ENCODE measurements around the gene ZNF445. TPM values are rescaled to one million over a fixed set of nuclear protein-coding genes. Genes with fewer than 3 reads are reported as not detected.

ZNF445 gene
- total RNA-seq, 1 experiment from 2014 or later = 19.0 TPM

DNA sequence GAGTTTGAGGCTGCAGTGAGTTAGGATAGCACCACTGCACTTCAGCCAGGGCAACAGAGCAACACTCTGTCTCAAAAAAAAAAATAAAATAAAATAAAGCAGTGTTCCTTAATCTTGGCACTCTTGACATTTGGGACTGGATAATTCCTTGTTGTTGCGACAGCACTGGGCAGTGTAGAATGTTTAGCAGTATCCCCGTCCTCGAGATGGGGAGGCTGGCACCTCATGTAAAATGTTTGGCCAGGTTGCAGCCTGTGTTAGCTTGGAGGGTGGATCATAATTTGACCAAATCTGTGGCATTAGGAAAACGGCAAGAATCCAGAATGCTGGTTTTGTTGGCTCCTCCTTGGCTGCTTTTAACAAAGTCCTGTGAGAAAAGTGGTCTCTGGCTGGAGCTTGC, 47.0 kb downstream of the ZNF445 start:
- no peak for DNase-seq
- no peaks in the 10 kb centered on the region for H3K27me3 Mint-ChIP-seq (ENCODE audit: insufficient read depth, unreplicated experiment)
- no TSS peak for BruUV-seq (replicated peaks)
- H3K9me3 Mint-ChIP-seq (ENCODE audit: unreplicated experiment) = no peaks in the 10 kb centered on the region
- ChIA-PET POLR2A (no interaction called here), CTCF (no interaction called here)
- Histone ChIP-seq H3K4me3 (ENCODE audit: low read depth, low read length) (no peak overlapping the region), H3K36me3 (ENCODE audit: control insufficient read depth, insufficient read depth, low read length) (no peaks in the 10 kb centered on the region), H3K4me1 (no peaks in the 10 kb centered on the region), H3K27me3 (replicated peaks; ENCODE audit: control insufficient read depth, insufficient read depth, low read length) (no peaks in the 10 kb centered on the region), H3K9me3 (no peaks in the 10 kb centered on the region)
- H3K4me3 Mint-ChIP-seq (ENCODE audit: unreplicated experiment) = no peak overlapping the region
- H3K4me1 Mint-ChIP-seq (ENCODE audit: low read depth, unreplicated experiment) = no peaks in the 10 kb centered on the region
- intact Hi-C loops (cut with micrococcal nuclease; ENCODE audit: unreplicated experiment) = loop anchor here (5.0 kb wide), 1 partner anchor 423 kb away; no protein-coding TSS in a partner anchor
- TF ChIP-seq, protein P1, sequence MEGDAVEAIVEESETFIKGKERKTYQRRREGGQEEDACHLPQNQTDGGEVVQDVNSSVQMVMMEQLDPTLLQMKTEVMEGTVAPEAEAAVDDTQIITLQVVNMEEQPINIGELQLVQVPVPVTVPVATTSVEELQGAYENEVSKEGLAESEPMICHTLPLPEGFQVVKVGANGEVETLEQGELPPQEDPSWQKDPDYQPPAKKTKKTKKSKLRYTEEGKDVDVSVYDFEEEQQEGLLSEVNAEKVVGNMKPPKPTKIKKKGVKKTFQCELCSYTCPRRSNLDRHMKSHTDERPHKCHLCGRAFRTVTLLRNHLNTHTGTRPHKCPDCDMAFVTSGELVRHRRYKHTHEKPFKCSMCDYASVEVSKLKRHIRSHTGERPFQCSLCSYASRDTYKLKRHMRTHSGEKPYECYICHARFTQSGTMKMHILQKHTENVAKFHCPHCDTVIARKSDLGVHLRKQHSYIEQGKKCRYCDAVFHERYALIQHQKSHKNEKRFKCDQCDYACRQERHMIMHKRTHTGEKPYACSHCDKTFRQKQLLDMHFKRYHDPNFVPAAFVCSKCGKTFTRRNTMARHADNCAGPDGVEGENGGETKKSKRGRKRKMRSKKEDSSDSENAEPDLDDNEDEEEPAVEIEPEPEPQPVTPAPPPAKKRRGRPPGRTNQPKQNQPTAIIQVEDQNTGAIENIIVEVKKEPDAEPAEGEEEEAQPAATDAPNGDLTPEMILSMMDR (IDR thresholded peaks at IDR 0.05; ENCODE audit: insufficient read depth in 1 of 2, low read depth in 1 of 2, low read length in 1 of 2, severe bottlenecking in 1 of 2, unreplicated experiment in 1 of 2) = no peak
- H3K36me3 Mint-ChIP-seq (ENCODE audit: insufficient read depth, unreplicated experiment) = no peaks in the 10 kb centered on the region
- H3K27ac Mint-ChIP-seq (ENCODE audit: unreplicated experiment) = no peak overlapping the region

DNA sequence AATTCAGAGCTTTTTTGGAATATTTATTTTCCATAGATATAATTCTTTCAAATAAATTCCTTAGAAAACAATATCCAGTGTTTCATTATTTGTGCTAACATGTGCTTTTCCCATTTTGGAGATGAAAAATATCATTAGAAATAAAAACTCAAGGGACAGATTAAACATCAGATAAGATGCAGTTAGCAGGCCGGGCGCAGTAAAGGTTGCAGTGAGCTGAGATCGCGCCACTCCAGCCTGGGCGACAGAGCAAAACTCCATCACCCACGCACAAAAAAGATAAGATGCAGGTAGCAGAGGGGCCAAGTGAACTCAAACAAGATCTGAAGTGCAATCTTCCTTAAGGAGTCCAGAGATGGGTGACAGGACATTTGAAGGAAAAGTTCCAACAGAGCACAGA, 48.0 kb downstream of the ZNF445 start:
- Mint-ChIP-seq H3K4me1 (ENCODE audit: low read depth, unreplicated experiment) (no peaks in the 10 kb centered on the region), H3K27ac (ENCODE audit: unreplicated experiment) (no peak overlapping the region), H3K4me3 (ENCODE audit: unreplicated experiment) (no peak overlapping the region), H3K36me3 (ENCODE audit: insufficient read depth, unreplicated experiment) (no peaks in the 10 kb centered on the region), H3K27me3 (ENCODE audit: insufficient read depth, unreplicated experiment) (no peaks in the 10 kb centered on the region), H3K9me3 (ENCODE audit: unreplicated experiment) (no peaks in the 10 kb centered on the region)
- TF ChIP-seq, protein P1 (IDR thresholded peaks at IDR 0.05; ENCODE audit: insufficient read depth in 1 of 2, low read depth in 1 of 2, low read length in 1 of 2, severe bottlenecking in 1 of 2, unreplicated experiment in 1 of 2) = no peak
- CTCF ChIA-PET = no interaction called here
- POLR2A ChIA-PET = no interaction called here
- intact Hi-C loops (cut with micrococcal nuclease; ENCODE audit: unreplicated experiment) = no loop called here
- H3K4me1 ChIP-seq = no peaks in the 10 kb centered on the region
- no peaks in the 10 kb centered on the region for H3K36me3 ChIP-seq (ENCODE audit: control insufficient read depth, insufficient read depth, low read length)
- H3K4me3 ChIP-seq (ENCODE audit: low read depth, low read length) = no peak overlapping the region
- H3K9me3 ChIP-seq = no peaks in the 10 kb centered on the region
- H3K27me3 ChIP-seq (replicated peaks; ENCODE audit: control insufficient read depth, insufficient read depth, low read length) = no peaks in the 10 kb centered on the region
- no TSS peak for BruUV-seq (replicated peaks)
- DNase-seq = no peak

DNA sequence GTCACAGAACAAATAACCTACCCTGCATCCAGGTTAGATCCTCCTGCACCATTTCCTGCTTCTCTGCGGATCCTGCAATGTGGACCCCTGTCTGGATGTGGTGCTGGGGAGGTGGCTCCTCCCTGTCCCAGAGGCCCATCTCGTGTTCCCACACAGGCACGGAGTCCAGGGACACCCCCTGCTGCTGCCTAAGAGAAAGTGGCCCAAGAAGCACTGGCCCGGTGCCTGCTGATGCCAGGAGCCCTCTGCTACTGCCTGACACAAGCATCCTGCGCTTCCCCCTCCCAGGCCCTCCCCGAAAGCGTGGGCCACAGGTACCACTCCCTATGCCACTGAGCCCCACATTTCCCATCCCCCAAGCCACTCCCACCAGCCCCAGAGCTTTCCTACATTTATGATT, 48.6 kb downstream of the ZNF445 start:
- TF ChIP-seq, protein P1 (IDR thresholded peaks at IDR 0.05; ENCODE audit: insufficient read depth in 1 of 2, low read depth in 1 of 2, low read length in 1 of 2, severe bottlenecking in 1 of 2, unreplicated experiment in 1 of 2) = no peak
- no peaks in the 10 kb centered on the region for H3K4me1 Mint-ChIP-seq (ENCODE audit: low read depth, unreplicated experiment)
- intact Hi-C loops (cut with micrococcal nuclease; ENCODE audit: unreplicated experiment) = no loop called here
- no peaks in the 10 kb centered on the region for H3K36me3 Mint-ChIP-seq (ENCODE audit: insufficient read depth, unreplicated experiment)
- no peaks in the 10 kb centered on the region for H3K9me3 Mint-ChIP-seq (ENCODE audit: unreplicated experiment)
- no peak overlapping the region for H3K27ac Mint-ChIP-seq (ENCODE audit: unreplicated experiment)
- no peaks in the 10 kb centered on the region for H3K27me3 Mint-ChIP-seq (ENCODE audit: insufficient read depth, unreplicated experiment)
- POLR2A ChIA-PET = no interaction called here
- H3K36me3 ChIP-seq (ENCODE audit: control insufficient read depth, insufficient read depth, low read length) = no peaks in the 10 kb centered on the region
- no peaks in the 10 kb centered on the region for H3K27me3 ChIP-seq (replicated peaks; ENCODE audit: control insufficient read depth, insufficient read depth, low read length)
- no peaks in the 10 kb centered on the region for H3K9me3 ChIP-seq
- DNase-seq = no peak
- no peak overlapping the region for H3K4me3 Mint-ChIP-seq (ENCODE audit: unreplicated experiment)
- H3K4me3 ChIP-seq (ENCODE audit: low read depth, low read length) = no peak overlapping the region
- H3K4me1 ChIP-seq = no peaks in the 10 kb centered on the region
- no TSS peak for BruUV-seq (replicated peaks)
- CTCF ChIA-PET = no interaction called here

All from Caco-2 (cell line).